Measurements from ENCODE around the gene BBS9.

BBS9 gene

DNA sequence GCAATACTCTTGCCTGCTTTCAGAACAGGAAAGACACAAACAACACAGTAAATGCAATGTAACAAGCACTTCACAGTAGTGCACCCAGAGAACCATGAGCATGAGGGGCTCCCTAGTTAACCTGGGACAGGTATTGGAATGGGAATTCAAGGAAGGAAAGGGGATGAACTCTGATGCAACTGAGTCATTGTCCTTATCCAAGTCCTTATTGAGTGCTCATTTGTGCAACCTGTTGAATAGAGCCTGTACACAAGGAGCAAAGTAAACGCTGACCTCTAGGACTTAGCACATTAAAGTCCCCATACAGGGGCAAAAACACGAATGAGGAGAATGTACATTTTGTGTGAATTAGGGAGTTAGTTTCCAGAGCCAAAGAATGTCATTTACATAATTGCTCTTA is 499.5 kb downstream of the BBS9 start:
- H3K4me3 ChIP-seq (ENCODE audit: low read depth in 1 of 5, low read length in 5 of 5), result no peak overlapping the region
- H3K4me1 ChIP-seq (ENCODE audit: control insufficient read depth in 5 of 5, insufficient read depth in 5 of 5, low read length in 5 of 5), result peaks cover 0 to 9% (median 0%) of the 10 kb centered on the region in 5 donors
- H3K27ac ChIP-seq (ENCODE audit: low read depth, low read length), result no peak overlapping the region
- no peaks in the 10 kb centered on the region for H3K27me3 ChIP-seq (ENCODE audit: control insufficient read depth in 5 of 5, insufficient read depth in 4 of 5, low read length in 5 of 5)
- no peaks in the 10 kb centered on the region for H3K36me3 ChIP-seq (ENCODE audit: control insufficient read depth in 5 of 5, insufficient read depth in 5 of 5, low read length in 5 of 5)
- H3K9me3 ChIP-seq (ENCODE audit: control insufficient read depth in 5 of 5, low read length in 5 of 5), result peaks cover 0 to 8% (median 3%) of the 10 kb centered on the region in 5 donors
- H3K9ac ChIP-seq (ENCODE audit: low read length in 5 of 5), result no peak overlapping the region

DNA sequence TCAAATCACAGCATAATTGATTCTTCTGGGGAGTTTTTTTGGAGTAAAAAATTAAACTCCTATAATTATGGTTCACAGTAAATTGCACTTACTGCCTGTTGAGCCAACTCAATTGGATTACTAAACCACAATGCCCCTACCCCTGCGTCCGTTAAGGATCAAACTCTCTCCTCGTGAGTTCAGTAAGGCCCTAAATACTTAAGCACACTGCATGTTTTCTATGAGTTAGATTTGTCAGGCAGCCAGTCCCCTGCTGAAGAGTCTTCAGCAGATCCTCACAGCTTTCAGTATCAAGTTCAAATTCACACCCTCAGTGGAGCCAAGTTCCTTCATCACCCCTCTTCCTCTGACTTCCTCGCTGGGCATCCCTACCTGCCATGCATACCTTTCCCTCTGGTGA is 501.0 kb downstream of the BBS9 start:
- H3K4me3 ChIP-seq (ENCODE audit: low read depth in 1 of 5, low read length in 5 of 5), result no peak overlapping the region
- no peaks in the 10 kb centered on the region for H3K36me3 ChIP-seq (ENCODE audit: control insufficient read depth in 5 of 5, insufficient read depth in 5 of 5, low read length in 5 of 5)
- peaks cover 0 to 8% (median 3%) of the 10 kb centered on the region in 5 donors for H3K9me3 ChIP-seq (ENCODE audit: control insufficient read depth in 5 of 5, low read length in 5 of 5)
- peaks cover 0 to 9% (median 0%) of the 10 kb centered on the region in 5 donors for H3K4me1 ChIP-seq (ENCODE audit: control insufficient read depth in 5 of 5, insufficient read depth in 5 of 5, low read length in 5 of 5)
- H3K27me3 ChIP-seq (ENCODE audit: control insufficient read depth in 5 of 5, insufficient read depth in 4 of 5, low read length in 5 of 5), result no peaks in the 10 kb centered on the region
- H3K27ac ChIP-seq (ENCODE audit: low read depth, low read length), result no peak overlapping the region
- no peak overlapping the region for H3K9ac ChIP-seq (ENCODE audit: low read length in 5 of 5)

GRCh38 chr7:33632322-33632721 is 503.0 kb downstream of the BBS9 start:
- H3K9me3 ChIP-seq (ENCODE audit: control insufficient read depth in 5 of 5, low read length in 5 of 5), result no peaks in the 10 kb centered on the region
- H3K4me3 ChIP-seq (ENCODE audit: low read depth in 1 of 5, low read length in 5 of 5), result no peak overlapping the region
- H3K36me3 ChIP-seq (ENCODE audit: control insufficient read depth in 5 of 5, insufficient read depth in 5 of 5, low read length in 5 of 5), result no peaks in the 10 kb centered on the region
- H3K27me3 ChIP-seq (ENCODE audit: control insufficient read depth in 5 of 5, insufficient read depth in 4 of 5, low read length in 5 of 5), result no peaks in the 10 kb centered on the region
- no peak overlapping the region for H3K9ac ChIP-seq (ENCODE audit: low read length in 5 of 5)
- H3K4me1 ChIP-seq (ENCODE audit: control insufficient read depth in 5 of 5, insufficient read depth in 5 of 5, low read length in 5 of 5), result peaks cover 0 to 11% (median 0%) of the 10 kb centered on the region in 5 donors
- no peak overlapping the region for H3K27ac ChIP-seq (ENCODE audit: low read depth, low read length)

- Histone ChIP-seq H3K9ac (ENCODE audit: low read length in 5 of 5) (no peak overlapping the region), H3K36me3 (ENCODE audit: control insufficient read depth in 5 of 5, insufficient read depth in 5 of 5, low read length in 5 of 5) (no peaks in the 10 kb centered on the region), H3K4me1 (ENCODE audit: control insufficient read depth in 5 of 5, insufficient read depth in 5 of 5, low read length in 5 of 5) (peaks cover 0 to 12% (median 0%) of the 10 kb centered on the region in 5 donors), H3K27ac (ENCODE audit: low read depth, low read length) (no peak overlapping the region), H3K4me3 (ENCODE audit: low read depth in 1 of 5, low read length in 5 of 5) (no peak overlapping the region), H3K9me3 (ENCODE audit: control insufficient read depth in 5 of 5, low read length in 5 of 5) (no peaks in the 10 kb centered on the region), H3K27me3 (ENCODE audit: control insufficient read depth in 5 of 5, insufficient read depth in 4 of 5, low read length in 5 of 5) (no peaks in the 10 kb centered on the region)
Observed at GRCh38 chr7:33632840-33633525, 503.6 kb downstream of the BBS9 start.

- Histone ChIP-seq H3K36me3 (ENCODE audit: control insufficient read depth in 5 of 5, insufficient read depth in 5 of 5, low read length in 5 of 5) (no peaks in the 10 kb centered on the region), H3K27ac (ENCODE audit: low read depth, low read length) (no peak overlapping the region), H3K9me3 (ENCODE audit: control insufficient read depth in 5 of 5, low read length in 5 of 5) (no peaks in the 10 kb centered on the region), H3K4me1 (ENCODE audit: control insufficient read depth in 5 of 5, insufficient read depth in 5 of 5, low read length in 5 of 5) (peaks cover 0 to 26% (median 11%) of the 10 kb centered on the region in 5 donors), H3K27me3 (ENCODE audit: control insufficient read depth in 5 of 5, insufficient read depth in 4 of 5, low read length in 5 of 5) (no peaks in the 10 kb centered on the region), H3K4me3 (ENCODE audit: low read depth in 1 of 5, low read length in 5 of 5) (no peak overlapping the region), H3K9ac (ENCODE audit: low read length in 5 of 5) (no peak overlapping the region)
Observed at GRCh38 chr7:33634606-33635005, 505.2 kb downstream of the BBS9 start.

GRCh38 chr7:33636359-33636758 is 507.0 kb downstream of the BBS9 start:
- Histone ChIP-seq H3K4me1 (ENCODE audit: control insufficient read depth in 5 of 5, insufficient read depth in 5 of 5, low read length in 5 of 5) (peaks cover 0 to 29% (median 14%) of the 10 kb centered on the region in 5 donors), H3K36me3 (ENCODE audit: control insufficient read depth in 5 of 5, insufficient read depth in 5 of 5, low read length in 5 of 5) (peaks cover 0 to 4% (median 0%) of the 10 kb centered on the region in 5 donors), H3K4me3 (ENCODE audit: low read depth in 1 of 5, low read length in 5 of 5) (no peak overlapping the region), H3K9me3 (ENCODE audit: control insufficient read depth in 5 of 5, low read length in 5 of 5) (no peaks in the 10 kb centered on the region), H3K27me3 (ENCODE audit: control insufficient read depth in 5 of 5, insufficient read depth in 4 of 5, low read length in 5 of 5) (no peaks in the 10 kb centered on the region), H3K27ac (ENCODE audit: low read depth, low read length) (no peak overlapping the region), H3K9ac (ENCODE audit: low read length in 5 of 5) (no peak overlapping the region)

DNA sequence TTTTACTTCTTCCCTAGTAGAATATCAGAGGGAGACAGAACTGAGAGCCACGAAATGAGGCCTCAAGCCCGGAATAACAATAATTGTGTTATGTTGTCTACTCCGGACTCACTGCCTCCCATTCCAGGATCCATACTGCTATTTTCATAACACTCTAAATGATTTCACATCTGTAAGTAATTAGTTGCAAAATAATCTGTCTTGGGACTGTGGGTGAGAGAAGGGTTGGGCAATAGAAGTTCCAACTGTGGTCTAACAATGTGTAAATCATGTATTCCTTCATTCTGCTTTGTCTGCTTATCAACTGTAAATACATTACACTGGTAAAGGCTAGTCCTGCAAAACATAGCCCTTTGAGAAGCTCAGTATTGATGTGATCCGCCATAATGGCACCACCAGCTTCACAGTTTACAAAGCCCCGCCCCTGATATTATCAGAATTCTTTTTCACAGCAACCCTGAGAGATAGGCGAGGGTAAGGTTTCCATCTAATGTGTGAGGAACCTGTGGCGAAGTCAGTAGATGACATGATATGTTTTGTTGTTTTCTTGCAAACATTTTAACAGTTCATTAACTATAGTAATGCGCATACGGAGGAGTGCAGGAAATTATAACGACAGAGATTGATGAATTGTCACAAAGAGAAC is 510.3 kb downstream of the BBS9 start:
- Histone ChIP-seq H3K9me3 (ENCODE audit: control insufficient read depth in 5 of 5, low read length in 5 of 5) (no peaks in the 10 kb centered on the region), H3K4me3 (ENCODE audit: low read depth in 1 of 5, low read length in 5 of 5) (no peak overlapping the region), H3K27me3 (ENCODE audit: control insufficient read depth in 5 of 5, insufficient read depth in 4 of 5, low read length in 5 of 5) (no peaks in the 10 kb centered on the region), H3K9ac (ENCODE audit: low read length in 5 of 5) (no peak overlapping the region), H3K27ac (ENCODE audit: low read depth, low read length) (peak overlapping the region; percentile 38), H3K4me1 (ENCODE audit: control insufficient read depth in 5 of 5, insufficient read depth in 5 of 5, low read length in 5 of 5) (peaks cover 0 to 36% (median 16%) of the 10 kb centered on the region in 5 donors), H3K36me3 (ENCODE audit: control insufficient read depth in 5 of 5, insufficient read depth in 5 of 5, low read length in 5 of 5) (peaks cover 0 to 4% (median 0%) of the 10 kb centered on the region in 5 donors)

- no peaks in the 10 kb centered on the region for H3K27me3 ChIP-seq (ENCODE audit: control insufficient read depth in 5 of 5, insufficient read depth in 4 of 5, low read length in 5 of 5)
- H3K9me3 ChIP-seq (ENCODE audit: control insufficient read depth in 5 of 5, low read length in 5 of 5), result no peaks in the 10 kb centered on the region
- H3K27ac ChIP-seq (ENCODE audit: low read depth, low read length), result no peak overlapping the region
- no peak overlapping the region for H3K4me3 ChIP-seq (ENCODE audit: low read depth in 1 of 5, low read length in 5 of 5)
- H3K4me1 ChIP-seq (ENCODE audit: control insufficient read depth in 5 of 5, insufficient read depth in 5 of 5, low read length in 5 of 5), result peaks cover 0 to 38% (median 19%) of the 10 kb centered on the region in 5 donors
- no peak overlapping the region for H3K9ac ChIP-seq (ENCODE audit: low read length in 5 of 5)
- H3K36me3 ChIP-seq (ENCODE audit: control insufficient read depth in 5 of 5, insufficient read depth in 5 of 5, low read length in 5 of 5), result peaks cover 0 to 4% (median 0%) of the 10 kb centered on the region in 5 donors
Observed at GRCh38 chr7:33640741-33641140, 511.4 kb downstream of the BBS9 start.

DNA sequence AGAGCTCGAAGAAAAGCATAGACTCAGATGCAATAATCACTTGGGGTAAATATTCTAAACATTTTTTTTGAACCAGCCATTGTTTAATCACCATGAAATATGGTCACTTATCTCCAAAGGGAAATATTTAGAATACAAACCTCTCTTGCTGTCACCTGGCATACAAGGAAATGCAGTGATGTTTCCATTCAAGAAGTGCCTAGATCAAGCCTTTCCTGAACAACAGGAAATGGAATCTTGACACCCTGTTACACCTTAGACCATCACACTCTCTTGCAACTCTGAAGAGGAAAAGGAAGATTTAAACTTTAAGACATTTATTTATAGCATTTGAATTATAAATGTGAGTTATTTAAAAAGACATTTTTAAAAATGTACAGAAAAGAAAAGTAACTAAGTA is 512.9 kb downstream of the BBS9 start:
- H3K36me3 ChIP-seq (ENCODE audit: control insufficient read depth in 5 of 5, insufficient read depth in 5 of 5, low read length in 5 of 5), result peaks cover 0 to 4% (median 0%) of the 10 kb centered on the region in 5 donors
- no peaks in the 10 kb centered on the region for H3K27me3 ChIP-seq (ENCODE audit: control insufficient read depth in 5 of 5, insufficient read depth in 4 of 5, low read length in 5 of 5)
- no peak overlapping the region for H3K4me3 ChIP-seq (ENCODE audit: low read depth in 1 of 5, low read length in 5 of 5)
- H3K4me1 ChIP-seq (ENCODE audit: control insufficient read depth in 5 of 5, insufficient read depth in 5 of 5, low read length in 5 of 5), result peaks cover 0 to 29% (median 19%) of the 10 kb centered on the region in 5 donors
- no peaks in the 10 kb centered on the region for H3K9me3 ChIP-seq (ENCODE audit: control insufficient read depth in 5 of 5, low read length in 5 of 5)
- no peak overlapping the region for H3K27ac ChIP-seq (ENCODE audit: low read depth, low read length)
- no peak overlapping the region for H3K9ac ChIP-seq (ENCODE audit: low read length in 5 of 5)

DNA sequence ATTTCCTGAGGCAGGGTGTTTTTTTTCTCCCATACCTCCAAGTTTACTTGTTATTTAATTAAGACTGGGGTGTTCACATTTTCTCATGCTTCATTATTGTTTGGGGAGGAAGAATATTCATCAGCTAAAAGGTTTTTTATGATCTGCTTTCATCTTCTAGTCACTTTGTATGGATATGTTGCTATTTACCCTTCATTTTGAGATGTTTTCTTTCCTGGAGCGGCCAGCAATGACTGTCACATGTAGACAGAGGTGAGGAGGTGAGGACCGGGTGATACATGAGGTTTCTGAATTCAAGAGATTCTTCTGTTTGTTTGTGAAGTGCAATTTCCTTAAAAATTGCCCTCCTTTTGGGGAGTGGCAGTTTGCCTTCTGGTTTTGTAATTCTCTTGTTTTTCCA is 514.2 kb downstream of the BBS9 start:
- Histone ChIP-seq H3K4me1 (ENCODE audit: control insufficient read depth in 5 of 5, insufficient read depth in 5 of 5, low read length in 5 of 5) (peaks cover 0 to 25% (median 19%) of the 10 kb centered on the region in 5 donors), H3K27ac (ENCODE audit: low read depth, low read length) (no peak overlapping the region), H3K9ac (ENCODE audit: low read length in 5 of 5) (no peak overlapping the region), H3K27me3 (ENCODE audit: control insufficient read depth in 5 of 5, insufficient read depth in 4 of 5, low read length in 5 of 5) (no peaks in the 10 kb centered on the region), H3K4me3 (ENCODE audit: low read depth in 1 of 5, low read length in 5 of 5) (no peak overlapping the region), H3K36me3 (ENCODE audit: control insufficient read depth in 5 of 5, insufficient read depth in 5 of 5, low read length in 5 of 5) (peaks cover 0 to 4% (median under 1%) of the 10 kb centered on the region in 5 donors), H3K9me3 (ENCODE audit: control insufficient read depth in 5 of 5, low read length in 5 of 5) (no peaks in the 10 kb centered on the region)
